ENCODE results near the gene ABCB9. TPM values are rescaled to one million over a fixed set of nuclear protein-coding genes. Genes with fewer than 3 reads are reported as not detected.
A peak's percentile ranks its signal among the peaks of the same experiment; 100 is the strongest.

The ABCB9 gene
- total RNA-seq, 1 experiment from 2014 or later: 4.6 TPM

DNA sequence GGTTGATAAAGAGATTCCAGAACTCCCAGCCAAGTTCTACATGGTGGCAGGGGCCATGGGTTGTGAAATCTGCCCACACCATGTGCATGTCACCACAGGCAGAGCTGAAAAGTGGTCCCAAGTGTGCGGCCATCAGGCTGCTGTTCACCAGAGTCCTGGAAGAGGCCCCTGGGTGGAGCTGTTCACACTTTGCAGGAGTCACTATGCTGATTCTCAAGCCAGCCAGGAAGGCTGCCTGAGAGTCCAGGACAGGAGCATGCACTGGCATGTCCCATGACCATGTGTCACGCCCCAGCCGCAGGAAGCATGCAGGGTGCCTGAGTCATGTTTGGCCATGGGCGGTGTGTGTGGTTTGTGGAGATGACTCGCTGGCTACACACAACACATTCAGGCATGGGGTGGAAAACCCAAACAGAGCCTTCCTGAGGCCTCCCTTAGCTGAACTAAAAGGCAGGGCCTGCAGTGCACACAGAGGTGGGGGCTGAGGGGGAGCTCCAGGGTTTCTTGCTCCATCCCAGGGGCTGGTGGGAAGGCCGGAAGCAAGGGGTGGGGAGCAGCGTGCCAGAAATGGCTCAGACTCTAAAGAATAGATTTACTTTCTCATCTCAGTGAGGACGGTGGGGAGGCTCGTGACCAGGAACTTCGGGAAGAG lies 19.4 kb downstream of the ABCB9 start:
- H3K4me2 ChIP-seq (ENCODE audit: insufficient read depth, insufficient read length, low read length): no peak overlapping the region
- H3K4me1 Mint-ChIP-seq: peaks cover 0 to 11% of the 10 kb centered on the region in 2 experiments; a peak in 2 of 4 replicates
- no peak overlapping the region for H3K27ac ChIP-seq (ENCODE audit: insufficient read length, low read depth, low read length)
- no peaks in the 10 kb centered on the region for H3K79me2 ChIP-seq (ENCODE audit: insufficient read depth, low read length)
- no peak for DNase-seq
- no peak overlapping the region for H2BK15ac ChIP-seq (ENCODE audit: low read depth, low read length)
- H3T11ph ChIP-seq (ENCODE audit: low read length): no peak overlapping the region
- H4K20me1 ChIP-seq (ENCODE audit: control insufficient read depth, insufficient read depth, insufficient read length): peaks cover 3% of the 10 kb centered on the region
- H2BK120ac ChIP-seq (ENCODE audit: low read depth, low read length, poor library complexity, severe bottlenecking): no peak overlapping the region
- no peaks in the 10 kb centered on the region for H3K9me3 Mint-ChIP-seq
- no peaks in the 10 kb centered on the region for H3K23me2 ChIP-seq (ENCODE audit: insufficient read length, low read depth, low read length, poor library complexity, severe bottlenecking)
- no peak overlapping the region for H3K56ac ChIP-seq (ENCODE audit: insufficient read length, low read depth, low read length)
- H2AK5ac ChIP-seq (ENCODE audit: insufficient read length, low read length): no peak overlapping the region
- H3K9me3 ChIP-seq (ENCODE audit: control insufficient read depth, low read depth, low read length): no peaks in the 10 kb centered on the region
- no peak overlapping the region for H3K27ac Mint-ChIP-seq
- H3K18ac ChIP-seq (ENCODE audit: insufficient read length, low read depth, low read length): peak overlapping the region; percentile 52
- H3K4me3 Mint-ChIP-seq: no peak overlapping the region
- H4K5ac ChIP-seq (ENCODE audit: insufficient read length, low read depth, low read length): no peak overlapping the region
- H3K79me1 ChIP-seq (ENCODE audit: insufficient read depth, low read depth, low read length, poor library complexity, severe bottlenecking): no peaks in the 10 kb centered on the region
- no peak overlapping the region for H3K4ac ChIP-seq (ENCODE audit: low read depth, low read length)
- H3K4me1 ChIP-seq (ENCODE audit: insufficient read depth, low read length): no peaks in the 10 kb centered on the region
- H3K9ac ChIP-seq (ENCODE audit: extremely low read depth, insufficient read length, low read length): no peak overlapping the region
- WGBS (ENCODE audit: extremely low coverage, insufficient read length, low lambda C conversion rate): no CpG with 5 or more reads among the region's 10 CpGs
- no peak overlapping the region for H2BK20ac ChIP-seq (ENCODE audit: low read depth, low read length, poor library complexity, severe bottlenecking)
- H2BK5ac ChIP-seq (ENCODE audit: insufficient read length, low read length): no peak overlapping the region
- H3K14ac ChIP-seq (ENCODE audit: insufficient read depth, low read length): no peak overlapping the region
- H2AFZ ChIP-seq (ENCODE audit: low read length): no peak overlapping the region
- no peaks in the 10 kb centered on the region for H3K36me3 Mint-ChIP-seq (ENCODE audit: insufficient read depth in 1 of 3, low read depth in 3 of 3)
- H2BK12ac ChIP-seq (ENCODE audit: insufficient read length, low read depth, low read length): no peak overlapping the region
- peaks cover 71% of the 10 kb centered on the region for H3K27me3 Mint-ChIP-seq (ENCODE audit: low read depth)
- no peak overlapping the region for H4K91ac ChIP-seq (ENCODE audit: insufficient read length, low read depth, low read length)
- H3K27me3 ChIP-seq (ENCODE audit: insufficient read depth, low read length): no peaks in the 10 kb centered on the region
- no peak overlapping the region for H3K23ac ChIP-seq (ENCODE audit: insufficient read length, low read depth, low read length)
- no peak overlapping the region for H4K8ac ChIP-seq (replicated peaks; ENCODE audit: insufficient read length, low read depth, low read length)
- TF ChIP-seq, protein P1, sequence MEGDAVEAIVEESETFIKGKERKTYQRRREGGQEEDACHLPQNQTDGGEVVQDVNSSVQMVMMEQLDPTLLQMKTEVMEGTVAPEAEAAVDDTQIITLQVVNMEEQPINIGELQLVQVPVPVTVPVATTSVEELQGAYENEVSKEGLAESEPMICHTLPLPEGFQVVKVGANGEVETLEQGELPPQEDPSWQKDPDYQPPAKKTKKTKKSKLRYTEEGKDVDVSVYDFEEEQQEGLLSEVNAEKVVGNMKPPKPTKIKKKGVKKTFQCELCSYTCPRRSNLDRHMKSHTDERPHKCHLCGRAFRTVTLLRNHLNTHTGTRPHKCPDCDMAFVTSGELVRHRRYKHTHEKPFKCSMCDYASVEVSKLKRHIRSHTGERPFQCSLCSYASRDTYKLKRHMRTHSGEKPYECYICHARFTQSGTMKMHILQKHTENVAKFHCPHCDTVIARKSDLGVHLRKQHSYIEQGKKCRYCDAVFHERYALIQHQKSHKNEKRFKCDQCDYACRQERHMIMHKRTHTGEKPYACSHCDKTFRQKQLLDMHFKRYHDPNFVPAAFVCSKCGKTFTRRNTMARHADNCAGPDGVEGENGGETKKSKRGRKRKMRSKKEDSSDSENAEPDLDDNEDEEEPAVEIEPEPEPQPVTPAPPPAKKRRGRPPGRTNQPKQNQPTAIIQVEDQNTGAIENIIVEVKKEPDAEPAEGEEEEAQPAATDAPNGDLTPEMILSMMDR (conservative IDR thresholded peaks at IDR 0.05): no peak
